Astrocyte (in vitro differentiated cells and primary cell): ENCODE measurements around the gene KIRREL3. TPM values are rescaled to one million over a fixed set of nuclear protein-coding genes. Genes with fewer than 3 reads are reported as not detected.

Source experiments
- DNase-seq: peaks from one replicate; pipeline ENCODE4 v3.0.0-alpha.2; 2010; ENCODE audit warnings: low read depth
- FAIRE-seq: peaks from 2 replicates; lab custom pipeline; 2011; peaks lifted over from hg19 to GRCh38; lab: Jason Lieb, UNC
- H2AFZ ChIP-seq: 2 replicates; pipeline ENCODE4 v1.6.0; 2012; ENCODE audit warnings: low read depth, low read length, inconsistent platforms
- H3K27ac ChIP-seq: 2 replicates; pipeline ENCODE4 v1.5.1; 2011; ENCODE audit warnings: low read depth, low read length, inconsistent platforms
- H3K27me3 ChIP-seq: 2 replicates; pipeline ENCODE4 v1.6.0; 2011; ENCODE audit warnings: low read length, inconsistent platforms; ENCODE audit not compliant: insufficient read depth
- H3K36me3 ChIP-seq: 2 replicates; pipeline ENCODE4 v1.5.1; 2011; ENCODE audit warnings: low read length, inconsistent platforms; ENCODE audit not compliant: insufficient read depth
- H3K4me1 ChIP-seq: 2 replicates; pipeline ENCODE4 v1.5.1; 2011; ENCODE audit warnings: low read length, inconsistent platforms; ENCODE audit not compliant: insufficient read depth
- H3K4me2 ChIP-seq: 2 replicates; pipeline ENCODE4 v1.6.0; 2012; ENCODE audit warnings: low read length, inconsistent platforms
- H3K4me3 ChIP-seq: 2 replicates; pipeline ENCODE4 v1.5.1; 2011; ENCODE audit warnings: low read depth, mild to moderate bottlenecking, low read length, inconsistent platforms; ENCODE audit not compliant: insufficient read depth
- H3K79me2 ChIP-seq: 2 replicates; pipeline ENCODE4 v1.6.0; 2012; ENCODE audit warnings: mild to moderate bottlenecking, low read length, inconsistent platforms; ENCODE audit not compliant: insufficient read depth
- H3K9ac ChIP-seq: 2 replicates; pipeline ENCODE4 v1.6.0; 2012; ENCODE audit warnings: mild to moderate bottlenecking, low read length, inconsistent platforms
- H3K9me3 ChIP-seq: 2 replicates; pipeline ENCODE4 v1.5.1; 2012; ENCODE audit warnings: low read depth, mild to moderate bottlenecking, low read length, inconsistent platforms; ENCODE audit not compliant: insufficient read depth
- H4K20me1 ChIP-seq: 2 replicates; pipeline ENCODE4 v1.6.0; 2012; ENCODE audit warnings: low read length, inconsistent platforms; ENCODE audit not compliant: insufficient read depth
- H3K27ac Mint-ChIP-seq: one replicate; pipeline ENCODE4 v1.8.0; 2021; ENCODE audit warnings: mild to moderate bottlenecking, mixed read lengths; ENCODE audit not compliant: unreplicated experiment
- H3K27me3 Mint-ChIP-seq: one replicate; pipeline ENCODE4 v1.8.0; 2021; ENCODE audit warnings: low read depth, mixed read lengths; ENCODE audit not compliant: unreplicated experiment
- H3K36me3 Mint-ChIP-seq: one replicate; pipeline ENCODE4 v1.8.0; 2021; ENCODE audit warnings: low read depth, mixed read lengths; ENCODE audit not compliant: unreplicated experiment
- H3K4me1 Mint-ChIP-seq: one replicate; pipeline ENCODE4 v1.8.0; 2021; ENCODE audit warnings: low read depth, mixed read lengths; ENCODE audit not compliant: unreplicated experiment
- H3K4me3 Mint-ChIP-seq: one replicate; pipeline ENCODE4 v1.8.0; 2021; ENCODE audit warnings: mild to moderate bottlenecking, moderate library complexity, mixed read lengths; ENCODE audit not compliant: unreplicated experiment
- H3K9me3 Mint-ChIP-seq: one replicate; pipeline ENCODE4 v1.8.0; 2021; ENCODE audit warnings: mild to moderate bottlenecking, mixed read lengths; ENCODE audit not compliant: unreplicated experiment
- CTCF ChIP-seq: IDR thresholded peaks from 2 replicates; pipeline ENCODE4 v1.5.1; 2011; ENCODE audit warnings: low read depth, mild to moderate bottlenecking, inconsistent platforms, low read length, moderate library complexity; ENCODE audit not compliant: insufficient read depth
- EZH2 ChIP-seq: IDR thresholded peaks from 2 replicates; pipeline ENCODE4 v1.6.1; 2012; ENCODE audit warnings: mild to moderate bottlenecking, low read length, inconsistent platforms; ENCODE audit not compliant: insufficient read depth
- total RNA-seq: library from RNA; stranded (reverse); gene quantifications from 2 replicates; pipeline ENCODE4 v1.2.1, GENCODE V29; 2021

Gene KIRREL3
- total RNA-seq, 1 donor from 2014 or later = 0.91 TPM

GRCh38 chr11:126452241-126453101, 548.1 kb downstream of the KIRREL3 start:
- Histone ChIP-seq H3K4me1 (no peaks in the 10 kb centered on the region), H3K4me3 (no peak overlapping the region), H3K79me2 (no peaks in the 10 kb centered on the region), H3K9ac (no peak overlapping the region), H3K36me3 (no peaks in the 10 kb centered on the region), H2AFZ (no peak overlapping the region), H3K27me3 (peaks cover 2% of the 10 kb centered on the region), H4K20me1 (peaks cover 4% of the 10 kb centered on the region), H3K4me2 (no peak overlapping the region), H3K27ac (no peak overlapping the region), H3K9me3 (peaks cover 15% of the 10 kb centered on the region)
- Mint-ChIP-seq H3K36me3 (no peaks in the 10 kb centered on the region), H3K4me1 (no peaks in the 10 kb centered on the region), H3K9me3 (peaks cover 5% of the 10 kb centered on the region), H3K27ac (no peak overlapping the region), H3K4me3 (no peak overlapping the region), H3K27me3 (peaks cover 29% of the 10 kb centered on the region)
- DNase-seq (no peak), FAIRE-seq (no peak)
- TF ChIP-seq CTCF = no peak
- TF ChIP-seq EZH2 = no peak

- no peak overlapping the region for H3K27ac ChIP-seq
- FAIRE-seq (no peak), DNase-seq (no peak)
- H3K4me1 Mint-ChIP-seq = no peaks in the 10 kb centered on the region
- no peak overlapping the region for H2AFZ ChIP-seq
- H3K4me1 ChIP-seq = no peaks in the 10 kb centered on the region
- H3K9me3 ChIP-seq = peaks cover 15% of the 10 kb centered on the region
- H3K27me3 ChIP-seq = peaks cover 2% of the 10 kb centered on the region
- no peak overlapping the region for H3K4me3 ChIP-seq
- H3K36me3 ChIP-seq = no peaks in the 10 kb centered on the region
- no peak overlapping the region for H3K9ac ChIP-seq
- peaks cover 4% of the 10 kb centered on the region for H4K20me1 ChIP-seq
- H3K4me3 Mint-ChIP-seq = peak overlapping the region; percentile 21
- no peak overlapping the region for H3K27ac Mint-ChIP-seq
- no peak overlapping the region for H3K4me2 ChIP-seq
- H3K36me3 Mint-ChIP-seq = no peaks in the 10 kb centered on the region
- H3K9me3 Mint-ChIP-seq = peaks cover 5% of the 10 kb centered on the region
- H3K27me3 Mint-ChIP-seq = peaks cover 38% of the 10 kb centered on the region
- TF ChIP-seq EZH2 (no peak), CTCF (no peak)
- H3K79me2 ChIP-seq = no peaks in the 10 kb centered on the region
Observed at GRCh38 chr11:126451211-126451802, 549.3 kb downstream of the KIRREL3 start.
